ENCODE data around the gene AGFG2.
A peak's percentile ranks its signal among the peaks of the same experiment; 100 is the strongest.

Gene AGFG2

GRCh38 chr7:100573691-100574361 lies 34.8 kb downstream of the AGFG2 start, which contains the start of gene SAP25:
SAP25 (minus strand) TSS chr7:100573900; CDS start chr7:100573742, 158 bp downstream.
- DNase-seq, result no peak

GRCh38 chr7:100574362-100575205 lies 35.6 kb downstream of the AGFG2 start:
- no peak for DNase-seq

GRCh38 chr7:100575206-100575631 lies 36.2 kb downstream of the AGFG2 start:
- no peak for DNase-seq

- DNase-seq, result no peak
These were observed 36.9 kb downstream of the AGFG2 start for GRCh38 chr7:100575746-100576383.

- no peak for DNase-seq
These were observed 37.5 kb downstream of the AGFG2 start for GRCh38 chr7:100576384-100576993.

- DNase-seq, result no peak
These were observed 38.1 kb downstream of the AGFG2 start for GRCh38 chr7:100577103-100577502.

GRCh38 chr7:100577507-100577906 lies 38.5 kb downstream of the AGFG2 start:
- no peak for DNase-seq

GRCh38 chr7:100578246-100579183 lies 39.5 kb downstream of the AGFG2 start:
- DNase-seq, result no peak

GRCh38 chr7:100580466-100581283 lies 41.7 kb downstream of the AGFG2 start:
- DNase-seq, result no peak

GRCh38 chr7:100582041-100582579 lies 43.1 kb downstream of the AGFG2 start:
- DNase-seq, result no peak

GRCh38 chr7:100582650-100583049 lies 43.6 kb downstream of the AGFG2 start:
- DNase-seq, result no peak

- no peak for DNase-seq
These were observed 44.4 kb downstream of the AGFG2 start for GRCh38 chr7:100583132-100584053.

- no peak for DNase-seq
These were observed 45.2 kb downstream of the AGFG2 start for GRCh38 chr7:100584054-100584682.

GRCh38 chr7:100584683-100585510 lies 45.9 kb downstream of the AGFG2 start:
- peak in 1 of 2 experiments; percentile 20 for DNase-seq

GRCh38 chr7:100585511-100586265 lies 46.7 kb downstream of the AGFG2 start, which contains the start of gene LRCH4:
LRCH4 (minus strand) TSS chr7:100586129; CDS start chr7:100586100, 29 bp downstream.
- peak; percentile 65 to 66 for DNase-seq

- peak; percentile 100 for DNase-seq
These were observed 47.4 kb downstream of the AGFG2 start, which contains the start of gene FBXO24 for GRCh38 chr7:100586266-100587025. FBXO24 (plus strand) TSS chr7:100586328; CDS start chr7:100586626, 298 bp downstream.
